ENCODE measurements around the gene RHOD. TPM values are rescaled to one million over a fixed set of nuclear protein-coding genes. Genes with fewer than 3 reads are reported as not detected.

The RHOD gene
- polyA plus RNA-seq, 1 donor (not counting 4 experiments of a cell fraction or from before 2014, with no cell fraction given): 119 TPM

GRCh38 chr11:67058506-67058905 lies 1.9 kb downstream of the RHOD start:
- Histone ChIP-seq H3K9ac (ENCODE audit: control insufficient read depth, extremely low read depth, insufficient read depth, low read length) (no peak overlapping the region), H4K20me1 (ENCODE audit: control insufficient read depth, extremely low read depth, insufficient read depth, low read length) (no peaks in the 10 kb centered on the region), H3K27me3 (ENCODE audit: control insufficient read depth, extremely low read depth, insufficient read depth, low read length) (no peaks in the 10 kb centered on the region), H3K36me3 (ENCODE audit: control insufficient read depth in 2 of 2, extremely low read depth in 1 of 2, insufficient read depth in 2 of 2, low read length in 2 of 2) (peaks cover 0 to 8% of the 10 kb centered on the region in 2 experiments), H3K4me3 (ENCODE audit: control insufficient read depth in 2 of 3, extremely low read depth in 1 of 3, insufficient read depth in 2 of 3, low read depth in 1 of 3, low read length in 3 of 3) (peak overlapping the region in 2 of 3 experiments; percentile 15 to 53), H3K79me2 (ENCODE audit: control insufficient read depth, insufficient read depth, low read length) (peaks cover 52% of the 10 kb centered on the region), H3K4me1 (ENCODE audit: control insufficient read depth, extremely low read depth, insufficient read depth, low read length) (peaks cover 66% of the 10 kb centered on the region), H2AFZ (ENCODE audit: control insufficient read depth, low read length) (no peak overlapping the region), H3K9me1 (ENCODE audit: control insufficient read depth, extremely low read depth, insufficient read depth, low read length) (no peaks in the 10 kb centered on the region), H3K27ac (ENCODE audit: control insufficient read depth, insufficient read depth, low read length) (peak overlapping the region; percentile 11), H3K9me3 (ENCODE audit: control insufficient read depth, low read depth, low read length) (no peaks in the 10 kb centered on the region), H3K4me2 (ENCODE audit: control insufficient read depth, extremely low read depth, insufficient read depth, low read depth, low read length) (peak overlapping the region; percentile 56)
- FAIRE-seq (peak; percentile 26), DNase-seq (ENCODE audit: low read depth, low spot score) (no peak)
- TF ChIP-seq EZH2 (IDR thresholded peaks at IDR 0.05; ENCODE audit: low read length) (no peak), CTCF (optimal IDR thresholded peaks at IDR 0.05 in 1 of 3, IDR thresholded peaks at IDR 0.05 in 1 of 3, conservative IDR thresholded peaks at IDR 0.05 in 1 of 3; ENCODE audit: extremely low read depth in 1 of 3, insufficient read depth in 2 of 3, low read length in 3 of 3) (no peak)
- dilution Hi-C loops (cut with MboI; ENCODE audit: extremely low pct_ligation_motif_present, low sequenced_read_pairs): no loop called here

- Histone ChIP-seq H3K36me3 (ENCODE audit: control insufficient read depth in 2 of 2, extremely low read depth in 1 of 2, insufficient read depth in 2 of 2, low read length in 2 of 2) (peaks cover 2 to 9% of the 10 kb centered on the region in 2 experiments), H3K9me1 (ENCODE audit: control insufficient read depth, extremely low read depth, insufficient read depth, low read length) (no peaks in the 10 kb centered on the region), H3K4me2 (ENCODE audit: control insufficient read depth, extremely low read depth, insufficient read depth, low read depth, low read length) (peak overlapping the region; percentile 16), H3K27ac (ENCODE audit: control insufficient read depth, insufficient read depth, low read length) (peak overlapping the region; percentile 36), H3K9me3 (ENCODE audit: control insufficient read depth, low read depth, low read length) (no peaks in the 10 kb centered on the region), H3K9ac (ENCODE audit: control insufficient read depth, extremely low read depth, insufficient read depth, low read length) (no peak overlapping the region), H2AFZ (ENCODE audit: control insufficient read depth, low read length) (no peak overlapping the region), H3K4me1 (ENCODE audit: control insufficient read depth, extremely low read depth, insufficient read depth, low read length) (peaks cover 59% of the 10 kb centered on the region), H4K20me1 (ENCODE audit: control insufficient read depth, extremely low read depth, insufficient read depth, low read length) (no peaks in the 10 kb centered on the region), H3K27me3 (ENCODE audit: control insufficient read depth, extremely low read depth, insufficient read depth, low read length) (no peaks in the 10 kb centered on the region), H3K4me3 (ENCODE audit: control insufficient read depth in 2 of 3, extremely low read depth in 1 of 3, insufficient read depth in 2 of 3, low read depth in 1 of 3, low read length in 3 of 3) (no peak overlapping the region), H3K79me2 (ENCODE audit: control insufficient read depth, insufficient read depth, low read length) (peaks cover 57% of the 10 kb centered on the region)
- TF ChIP-seq CTCF (optimal IDR thresholded peaks at IDR 0.05 in 1 of 3, IDR thresholded peaks at IDR 0.05 in 1 of 3, conservative IDR thresholded peaks at IDR 0.05 in 1 of 3; ENCODE audit: extremely low read depth in 1 of 3, insufficient read depth in 2 of 3, low read length in 3 of 3) (no peak), EZH2 (IDR thresholded peaks at IDR 0.05; ENCODE audit: low read length) (no peak)
- DNase-seq (ENCODE audit: low read depth, low spot score) (no peak), FAIRE-seq (no peak)
- dilution Hi-C loops (cut with MboI; ENCODE audit: extremely low pct_ligation_motif_present, low sequenced_read_pairs): no loop called here
Measured at GRCh38 chr11:67059671-67060070, 3.0 kb downstream of the RHOD start.

Measured in keratinocyte (primary cell).